ENCODE results near the gene UPK1B. TPM values are rescaled to one million over a fixed set of nuclear protein-coding genes. Genes with fewer than 3 reads are reported as not detected.

Gene UPK1B
- total RNA-seq, 2 experiments from 2014 or later: not detected

- TF ChIP-seq CTCF (conservative IDR thresholded peaks at IDR 0.05; ENCODE audit: low read length) (no peak), EZH2phosphoT487 (IDR thresholded peaks at IDR 0.05; ENCODE audit: borderline replicate concordance, low read depth, low read length) (no peak)
- no peak overlapping the region for H2AFZ ChIP-seq (ENCODE audit: low read length)
- no peak overlapping the region for H3K27ac ChIP-seq (ENCODE audit: low read depth, low read length, poor library complexity, severe bottlenecking)
- BruUV-seq (replicated peaks): no TSS peak
- H3K4me2 ChIP-seq (ENCODE audit: low read length): no peak overlapping the region
- CTCF ChIA-PET (ENCODE audit: unreplicated experiment): no interaction called here
- H3K9me2 ChIP-seq (ENCODE audit: insufficient read depth, low read length): no peaks in the 10 kb centered on the region
- intact Hi-C loops (cut with micrococcal nuclease; ENCODE audit: unreplicated experiment): no loop called here
- H3K36me3 ChIP-seq (ENCODE audit: insufficient read depth, low read length): peaks cover 87% of the 10 kb centered on the region
- no peaks in the 10 kb centered on the region for H3K4me1 ChIP-seq (ENCODE audit: insufficient read depth, low read length, poor library complexity, severe bottlenecking)
- no peaks in the 10 kb centered on the region for H3K79me2 ChIP-seq (ENCODE audit: insufficient read depth, low read depth, low read length)
- no peak overlapping the region for H3K4me3 ChIP-seq (ENCODE audit: low read depth, low read length, poor library complexity, severe bottlenecking)
- POLR2A ChIA-PET: no interaction called here
- no peak for DNase-seq (ENCODE audit: low spot score)
- H3K9me3 ChIP-seq (ENCODE audit: low read length): no peaks in the 10 kb centered on the region
- H4K20me1 ChIP-seq (ENCODE audit: insufficient read depth, low read length): no peaks in the 10 kb centered on the region
These were observed 50.1 kb downstream of the UPK1B start for GRCh38 chr3:119223511-119223910.

- BruUV-seq (replicated peaks): no TSS peak
- H4K20me1 ChIP-seq (ENCODE audit: insufficient read depth, low read length): no peaks in the 10 kb centered on the region
- POLR2A ChIA-PET: interaction anchor here (1.3 to 1.8 kb wide), 2 partner anchors 9 to 14 kb away, joined by 5 to 11 read pairs; no protein-coding TSS in a partner anchor
- no peaks in the 10 kb centered on the region for H3K4me1 ChIP-seq (ENCODE audit: insufficient read depth, low read length, poor library complexity, severe bottlenecking)
- intact Hi-C loops (cut with micrococcal nuclease; ENCODE audit: unreplicated experiment): no loop called here
- no peak overlapping the region for H3K4me2 ChIP-seq (ENCODE audit: low read length)
- no peak overlapping the region for H3K27ac ChIP-seq (ENCODE audit: low read depth, low read length, poor library complexity, severe bottlenecking)
- TF ChIP-seq CTCF (conservative IDR thresholded peaks at IDR 0.05; ENCODE audit: low read length) (no peak), EZH2phosphoT487 (IDR thresholded peaks at IDR 0.05; ENCODE audit: borderline replicate concordance, low read depth, low read length) (no peak)
- peaks cover 87% of the 10 kb centered on the region for H3K36me3 ChIP-seq (ENCODE audit: insufficient read depth, low read length)
- no peak overlapping the region for H3K4me3 ChIP-seq (ENCODE audit: low read depth, low read length, poor library complexity, severe bottlenecking)
- H3K79me2 ChIP-seq (ENCODE audit: insufficient read depth, low read depth, low read length): no peaks in the 10 kb centered on the region
- no peaks in the 10 kb centered on the region for H3K9me2 ChIP-seq (ENCODE audit: insufficient read depth, low read length)
- no peak for DNase-seq (ENCODE audit: low spot score)
- H3K9me3 ChIP-seq (ENCODE audit: low read length): no peaks in the 10 kb centered on the region
- CTCF ChIA-PET (ENCODE audit: unreplicated experiment): interaction anchor here (1.7 kb wide), 1 partner anchor 16 kb away, joined by 6 read pairs; no protein-coding TSS in a partner anchor
- no peak overlapping the region for H2AFZ ChIP-seq (ENCODE audit: low read length)
These were observed 51.7 kb downstream of the UPK1B start for GRCh38 chr3:119225121-119225520.

GRCh38 chr3:119227070-119227850 is 53.9 kb downstream of the UPK1B start:
- TF ChIP-seq EZH2phosphoT487 (IDR thresholded peaks at IDR 0.05; ENCODE audit: borderline replicate concordance, low read depth, low read length): no peak
- no peak for TF ChIP-seq CTCF (conservative IDR thresholded peaks at IDR 0.05; ENCODE audit: low read length)

More at GRCh38 chr3:119227070-119227850, 53.9 kb downstream of the UPK1B start:
- H3K4me1 ChIP-seq (ENCODE audit: insufficient read depth, low read length, poor library complexity, severe bottlenecking): no peaks in the 10 kb centered on the region
- peaks cover 92% of the 10 kb centered on the region for H3K36me3 ChIP-seq (ENCODE audit: insufficient read depth, low read length)
- H4K20me1 ChIP-seq (ENCODE audit: insufficient read depth, low read length): no peaks in the 10 kb centered on the region
- ChIA-PET CTCF (ENCODE audit: unreplicated experiment) (no interaction called here), POLR2A (interaction anchor here (0.5 to 2.3 kb wide), 2 partner anchors 14 to 228 kb away, joined by 4 to 6 read pairs; partner anchors contain the start of gene B4GALT4)
- intact Hi-C loops (cut with micrococcal nuclease; ENCODE audit: unreplicated experiment): no loop called here
- no peak for DNase-seq (ENCODE audit: low spot score)
- H3K79me2 ChIP-seq (ENCODE audit: insufficient read depth, low read depth, low read length): no peaks in the 10 kb centered on the region
- H3K4me3 ChIP-seq (ENCODE audit: low read depth, low read length, poor library complexity, severe bottlenecking): no peak overlapping the region
- no peak overlapping the region for H3K4me2 ChIP-seq (ENCODE audit: low read length)
- H3K27ac ChIP-seq (ENCODE audit: low read depth, low read length, poor library complexity, severe bottlenecking): no peak overlapping the region
- H2AFZ ChIP-seq (ENCODE audit: low read length): no peak overlapping the region
- no TSS peak for BruUV-seq (replicated peaks)
- H3K9me3 ChIP-seq (ENCODE audit: low read length): no peaks in the 10 kb centered on the region
- H3K9me2 ChIP-seq (ENCODE audit: insufficient read depth, low read length): no peaks in the 10 kb centered on the region

Data from OCI-LY7 (cell line).